GM23338 (cell line): ENCODE data around the gene CYP3A5. TPM values are rescaled to one million over a fixed set of nuclear protein-coding genes. Genes with fewer than 3 reads are reported as not detected.

Experiments used
- ATAC-seq: fragments of 200-7000 bp; cut with Tn5 transposase; 3 replicates; pipeline ENCODE4 v1.9.1; 2020
- DNase-seq: peaks from one replicate; pipeline ENCODE4 v3.0.0-alpha.2; 2015; ENCODE audit warnings: low spot score
- H2AFZ ChIP-seq: fragments of 200-600 bp; sonication (generic); 2 replicates; pipeline ENCODE4 v1.8.0; 2016; ENCODE audit warnings: antibody characterized with exemption, mild to moderate bottlenecking, moderate library complexity
- H3F3A ChIP-seq: fragments of 200-600 bp; sonication (generic); replicated peaks from 2 replicates; pipeline ENCODE4 v1.8.0; 2017; ENCODE audit warnings: antibody characterized with exemption, mixed run types, low read depth
- H3K27ac ChIP-seq: fragments of 200-600 bp; sonication (generic); 2 replicates; pipeline ENCODE4 v1.6.1; 2016; ENCODE audit warnings: low read depth
- H3K27me3 ChIP-seq: fragments of 200-600 bp; sonication (generic); 2 replicates; pipeline ENCODE4 v1.8.0; 2016; ENCODE audit warnings: mild to moderate bottlenecking, mixed run types, moderate library complexity; ENCODE audit not compliant: insufficient read depth
- H3K36me3 ChIP-seq: fragments of 200-600 bp; sonication (generic); 2 replicates; pipeline ENCODE4 v1.8.0; 2016; ENCODE audit warnings: mild to moderate bottlenecking; ENCODE audit not compliant: insufficient read depth
- H3K4me1 ChIP-seq: fragments of 200-600 bp; sonication (generic); 2 replicates; pipeline ENCODE4 v1.8.0; 2016; ENCODE audit warnings: mild to moderate bottlenecking, moderate library complexity; ENCODE audit not compliant: insufficient read depth
- H3K4me2 ChIP-seq: fragments of 200-600 bp; sonication (generic); 2 replicates; pipeline ENCODE4 v1.7.1; 2017; ENCODE audit warnings: mixed run types
- H3K4me3 ChIP-seq: fragments of 200-600 bp; sonication (generic); 2 replicates; pipeline ENCODE4 v1.6.1; 2016; ENCODE audit warnings: mixed run types
- H3K79me2 ChIP-seq: fragments of 200-600 bp; sonication (generic); replicated peaks from 2 replicates; pipeline ENCODE4 v1.8.0; 2017; ENCODE audit warnings: mild to moderate bottlenecking; ENCODE audit not compliant: insufficient read depth
- H3K9me2 ChIP-seq: fragments of 200-600 bp; sonication (generic); 2 replicates; pipeline ENCODE4 v1.8.0; 2017; ENCODE audit not compliant: insufficient read depth
- H4K20me1 ChIP-seq: fragments of 200-600 bp; sonication (generic); replicated peaks from 2 replicates; pipeline ENCODE4 v1.8.0; 2017; ENCODE audit warnings: mild to moderate bottlenecking; ENCODE audit not compliant: insufficient read depth
- H3K27ac Mint-ChIP-seq: 2 replicates; pipeline ENCODE4 v1.8.0; 2020; ENCODE audit warnings: inconsistent platforms, mild to moderate bottlenecking, moderate library complexity, mixed read lengths
- H3K27me3 Mint-ChIP-seq: 3 replicates; pipeline ENCODE4 v1.8.0; 2022; ENCODE audit warnings: low read depth, mild to moderate bottlenecking, moderate library complexity, mixed read lengths, inconsistent platforms; ENCODE audit not compliant: insufficient read depth, poor library complexity
- H3K36me3 Mint-ChIP-seq: 3 replicates; pipeline ENCODE4 v1.8.0; 2021; ENCODE audit warnings: low read depth, mild to moderate bottlenecking, inconsistent platforms, moderate library complexity, mixed read lengths
- H3K4me1 Mint-ChIP-seq: 3 replicates; pipeline ENCODE4 v1.8.0; 2020; ENCODE audit warnings: mild to moderate bottlenecking, inconsistent platforms, mixed read lengths
- H3K4me3 Mint-ChIP-seq: 3 replicates; pipeline ENCODE4 v1.8.0; 2021; ENCODE audit warnings: moderate library complexity, mild to moderate bottlenecking, inconsistent platforms, mixed read lengths
- H3K9me3 Mint-ChIP-seq: 3 replicates; pipeline ENCODE4 v1.8.0; 2020; ENCODE audit warnings: moderate library complexity, mild to moderate bottlenecking, inconsistent platforms, mixed read lengths
- CREB1 ChIP-seq: fragments of 250-450 bp; sonication (Bioruptor Pico); IDR thresholded peaks from 2 replicates; pipeline ENCODE4 v1.5.0; 2020; ENCODE audit warnings: low read depth, mild to moderate bottlenecking, moderate library complexity
- CTCF ChIP-seq, 2 experiments: fragments of 200-600 bp in 1 of 2; sonication (generic) in 1 of 2; conservative IDR thresholded peaks; 2 replicates each; pipeline versions ENCODE4 v1.5.1 to v1.6.1; 2016 to 2017; ENCODE audit warnings: antibody characterized with exemption in 2 of 2, low read depth in 2 of 2, mild to moderate bottlenecking in 2 of 2, moderate library complexity in 1 of 2
- EZH2 ChIP-seq: fragments of 200-600 bp; sonication (generic); IDR thresholded peaks from one replicate; pipeline ENCODE4 v1.8.0; 2017; ENCODE audit warnings: antibody characterized with exemption, mild to moderate bottlenecking, low read depth; ENCODE audit not compliant: unreplicated experiment
- EZH2phosphoT487 ChIP-seq: fragments of 200-600 bp; sonication (generic); IDR thresholded peaks from one replicate; pipeline ENCODE4 v1.8.1; 2018; ENCODE audit warnings: antibody characterized with exemption; ENCODE audit not compliant: unreplicated experiment
- JUNB ChIP-seq: IDR thresholded peaks from one replicate; pipeline ENCODE4 v1.6.1; 2016; ENCODE audit warnings: antibody characterized with exemption; ENCODE audit not compliant: unreplicated experiment
- NANOG ChIP-seq: IDR thresholded peaks from 2 replicates; pipeline ENCODE4 v1.6.1; 2016; ENCODE audit warnings: antibody characterized with exemption, borderline replicate concordance
- POLR2AphosphoS5 ChIP-seq: IDR thresholded peaks from 2 replicates; pipeline ENCODE4 v1.6.1; 2016; ENCODE audit warnings: antibody characterized with exemption, low read depth
- STAT1 ChIP-seq: IDR thresholded peaks from one replicate; pipeline ENCODE4 v1.6.1; 2016; ENCODE audit warnings: antibody characterized with exemption; ENCODE audit not compliant: unreplicated experiment
- ZNF114 ChIP-seq: fragments of 250-450 bp; sonication (Bioruptor Pico); IDR thresholded peaks from 2 replicates; pipeline ENCODE4 v1.5.0; 2020; ENCODE audit warnings: mild to moderate bottlenecking, moderate library complexity
- ZNF331 ChIP-seq: fragments of 250-450 bp; sonication (Bioruptor Pico); IDR thresholded peaks from 2 replicates; pipeline ENCODE4 v1.5.0; 2020; ENCODE audit warnings: low read depth, mild to moderate bottlenecking, moderate library complexity
- ZNF462 ChIP-seq: fragments of 250-450 bp; sonication (Bioruptor Pico); IDR thresholded peaks from 2 replicates; pipeline ENCODE4 v1.5.0; 2020; ENCODE audit warnings: mild to moderate bottlenecking, moderate library complexity
- polyA plus RNA-seq: library from polyadenylated mRNA; unstranded; fragments of >200 nt; fragmentation: Nextera tagmentation; extraction: Ambion mirVana; gene quantifications from 2 replicates; pipeline ENCODE4 v1.2.1, GENCODE V29; 2016
- total RNA-seq: library from RNA; depleted of rRNA; stranded (reverse); fragments of >200 nt; shearing (Covaris generic); gene quantifications from 2 replicates; pipeline ENCODE4 v1.2.3, GENCODE V29; 2014
- TF ChIP-seq, protein P1 (sequence below): IDR thresholded peaks from one replicate; pipeline ENCODE4 v1.6.1; 2018; ENCODE audit warnings: antibody characterized with exemption; ENCODE audit not compliant: unreplicated experiment
- TF ChIP-seq, protein P2 (sequence below): IDR thresholded peaks from 2 replicates; pipeline ENCODE4 v1.6.1; 2016; ENCODE audit warnings: antibody characterized with exemption

Gene CYP3A5
- total and polyA plus RNA-seq, 2 experiments from 2014 or later, result 1.2 TPM; not detected in 1

- no peak overlapping the region for H3K4me3 ChIP-seq
- no peaks in the 10 kb centered on the region for H3K79me2 ChIP-seq
- H3K4me3 Mint-ChIP-seq, result no peak overlapping the region
- ATAC-seq (no peak), DNase-seq (no peak)
- H2AFZ ChIP-seq, result no peak overlapping the region
- H4K20me1 ChIP-seq, result peaks cover 23% of the 10 kb centered on the region
- no peak overlapping the region for H3K4me2 ChIP-seq
- peaks cover 92% of the 10 kb centered on the region for H3K36me3 Mint-ChIP-seq
- no peaks in the 10 kb centered on the region for H3K27me3 ChIP-seq
- H3K4me1 Mint-ChIP-seq, result peaks cover 28% of the 10 kb centered on the region
- TF ChIP-seq ZNF462 (CRISPR knock-in tag), result no peak
- TF ChIP-seq EZH2, result no peak
- TF ChIP-seq NANOG, result no peak
- TF ChIP-seq, protein P1, sequence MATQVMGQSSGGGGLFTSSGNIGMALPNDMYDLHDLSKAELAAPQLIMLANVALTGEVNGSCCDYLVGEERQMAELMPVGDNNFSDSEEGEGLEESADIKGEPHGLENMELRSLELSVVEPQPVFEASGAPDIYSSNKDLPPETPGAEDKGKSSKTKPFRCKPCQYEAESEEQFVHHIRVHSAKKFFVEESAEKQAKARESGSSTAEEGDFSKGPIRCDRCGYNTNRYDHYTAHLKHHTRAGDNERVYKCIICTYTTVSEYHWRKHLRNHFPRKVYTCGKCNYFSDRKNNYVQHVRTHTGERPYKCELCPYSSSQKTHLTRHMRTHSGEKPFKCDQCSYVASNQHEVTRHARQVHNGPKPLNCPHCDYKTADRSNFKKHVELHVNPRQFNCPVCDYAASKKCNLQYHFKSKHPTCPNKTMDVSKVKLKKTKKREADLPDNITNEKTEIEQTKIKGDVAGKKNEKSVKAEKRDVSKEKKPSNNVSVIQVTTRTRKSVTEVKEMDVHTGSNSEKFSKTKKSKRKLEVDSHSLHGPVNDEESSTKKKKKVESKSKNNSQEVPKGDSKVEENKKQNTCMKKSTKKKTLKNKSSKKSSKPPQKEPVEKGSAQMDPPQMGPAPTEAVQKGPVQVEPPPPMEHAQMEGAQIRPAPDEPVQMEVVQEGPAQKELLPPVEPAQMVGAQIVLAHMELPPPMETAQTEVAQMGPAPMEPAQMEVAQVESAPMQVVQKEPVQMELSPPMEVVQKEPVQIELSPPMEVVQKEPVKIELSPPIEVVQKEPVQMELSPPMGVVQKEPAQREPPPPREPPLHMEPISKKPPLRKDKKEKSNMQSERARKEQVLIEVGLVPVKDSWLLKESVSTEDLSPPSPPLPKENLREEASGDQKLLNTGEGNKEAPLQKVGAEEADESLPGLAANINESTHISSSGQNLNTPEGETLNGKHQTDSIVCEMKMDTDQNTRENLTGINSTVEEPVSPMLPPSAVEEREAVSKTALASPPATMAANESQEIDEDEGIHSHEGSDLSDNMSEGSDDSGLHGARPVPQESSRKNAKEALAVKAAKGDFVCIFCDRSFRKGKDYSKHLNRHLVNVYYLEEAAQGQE, result no peak
- no peak for TF ChIP-seq CREB1 (CRISPR knock-in tag)
- no peak for TF ChIP-seq POLR2AphosphoS5
- TF ChIP-seq STAT1, result no peak
- TF ChIP-seq, protein P2, sequence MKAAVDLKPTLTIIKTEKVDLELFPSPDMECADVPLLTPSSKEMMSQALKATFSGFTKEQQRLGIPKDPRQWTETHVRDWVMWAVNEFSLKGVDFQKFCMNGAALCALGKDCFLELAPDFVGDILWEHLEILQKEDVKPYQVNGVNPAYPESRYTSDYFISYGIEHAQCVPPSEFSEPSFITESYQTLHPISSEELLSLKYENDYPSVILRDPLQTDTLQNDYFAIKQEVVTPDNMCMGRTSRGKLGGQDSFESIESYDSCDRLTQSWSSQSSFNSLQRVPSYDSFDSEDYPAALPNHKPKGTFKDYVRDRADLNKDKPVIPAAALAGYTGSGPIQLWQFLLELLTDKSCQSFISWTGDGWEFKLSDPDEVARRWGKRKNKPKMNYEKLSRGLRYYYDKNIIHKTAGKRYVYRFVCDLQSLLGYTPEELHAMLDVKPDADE, result no peak
- TF ChIP-seq EZH2phosphoT487, result no peak
- TF ChIP-seq ZNF331 (CRISPR knock-in tag), result no peak
- no peak for TF ChIP-seq ZNF114 (CRISPR knock-in tag)
- no peak for TF ChIP-seq CTCF (conservative IDR thresholded peaks at IDR 0.05; ENCODE audit: low read depth in 2 of 2)
- TF ChIP-seq JUNB, result no peak
- H3K27ac ChIP-seq, result no peak overlapping the region
- peaks cover 15% of the 10 kb centered on the region for H3K27me3 Mint-ChIP-seq
- peaks cover 6% of the 10 kb centered on the region for H3K4me1 ChIP-seq
- no peak overlapping the region for H3K27ac Mint-ChIP-seq
- H3K9me2 ChIP-seq, result no peaks in the 10 kb centered on the region
- peaks cover 20% of the 10 kb centered on the region for H3K36me3 ChIP-seq
- H3F3A ChIP-seq, result 0 out of 2 replicates have a peak, but pooled peaks cover 8% of the 10 kb centered on the region
- H3K9me3 Mint-ChIP-seq, result no peaks in the 10 kb centered on the region
Observed at GRCh38 chr7:99625961-99626360, 53.8 kb downstream of the CYP3A5 start.
